Measurements from ENCODE around the gene MTUS2.

MTUS2 gene

DNA sequence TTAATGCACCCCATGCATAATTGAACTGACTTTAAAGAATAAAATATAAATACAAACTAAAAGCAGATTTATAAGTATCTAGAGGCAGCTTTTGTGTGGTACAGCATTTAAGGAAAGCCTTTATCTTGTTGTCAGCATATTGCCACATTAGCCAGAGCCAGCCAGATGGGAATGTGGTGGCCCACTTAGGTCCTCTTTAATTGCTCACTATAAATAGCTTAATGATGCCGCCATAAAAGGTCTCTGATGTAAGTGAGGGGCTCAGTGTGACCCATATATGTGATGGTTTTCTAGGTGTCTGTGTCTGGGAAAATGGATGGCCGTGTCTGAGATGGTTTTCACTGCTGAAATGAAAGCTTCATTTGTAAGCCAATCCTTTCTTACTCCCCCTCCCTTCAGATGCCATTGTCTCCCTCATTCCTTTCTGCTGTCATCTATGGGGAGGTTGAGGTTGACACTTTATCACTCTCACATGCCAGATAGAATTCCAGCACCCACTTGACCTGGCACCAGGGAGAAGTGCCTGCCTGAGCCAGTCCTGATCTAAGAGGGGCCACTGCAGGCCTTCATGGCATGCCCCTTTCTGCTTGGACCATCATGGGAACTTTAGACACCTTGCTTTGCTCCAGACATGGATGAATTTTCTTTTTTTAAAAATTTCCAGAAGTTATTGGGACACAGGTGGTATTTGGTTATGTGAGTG, 135.3 kb downstream of the MTUS2 start:
- Histone ChIP-seq H3K9me3 (ENCODE audit: insufficient read depth, low read depth, low read length) (no peaks in the 10 kb centered on the region), H4K20me1 (ENCODE audit: insufficient read depth, low read length, poor library complexity, severe bottlenecking) (no peaks in the 10 kb centered on the region), H3K4me3 (ENCODE audit: low read length, poor library complexity, severe bottlenecking) (no peak overlapping the region), H2AFZ (ENCODE audit: low read length) (no peak overlapping the region), H3K4me2 (ENCODE audit: low read depth, low read length, poor library complexity, severe bottlenecking) (no peak overlapping the region), H3K9ac (ENCODE audit: low read depth, low read length, poor library complexity, severe bottlenecking) (no peak overlapping the region), H3K27me3 (ENCODE audit: insufficient read depth, low read length, poor library complexity, severe bottlenecking) (no peaks in the 10 kb centered on the region), H3K9me2 (replicated peaks; ENCODE audit: low read depth, low read length) (no peaks in the 10 kb centered on the region), H3K36me3 (ENCODE audit: insufficient read depth, low read length) (no peaks in the 10 kb centered on the region), H3F3A (ENCODE audit: low read depth) (no peaks in the 10 kb centered on the region), H3K4me1 (ENCODE audit: insufficient read depth, low read length, poor library complexity, severe bottlenecking) (no peaks in the 10 kb centered on the region), H3K79me2 (ENCODE audit: insufficient read depth, low read length) (no peaks in the 10 kb centered on the region)
- TF ChIP-seq, protein P1, sequence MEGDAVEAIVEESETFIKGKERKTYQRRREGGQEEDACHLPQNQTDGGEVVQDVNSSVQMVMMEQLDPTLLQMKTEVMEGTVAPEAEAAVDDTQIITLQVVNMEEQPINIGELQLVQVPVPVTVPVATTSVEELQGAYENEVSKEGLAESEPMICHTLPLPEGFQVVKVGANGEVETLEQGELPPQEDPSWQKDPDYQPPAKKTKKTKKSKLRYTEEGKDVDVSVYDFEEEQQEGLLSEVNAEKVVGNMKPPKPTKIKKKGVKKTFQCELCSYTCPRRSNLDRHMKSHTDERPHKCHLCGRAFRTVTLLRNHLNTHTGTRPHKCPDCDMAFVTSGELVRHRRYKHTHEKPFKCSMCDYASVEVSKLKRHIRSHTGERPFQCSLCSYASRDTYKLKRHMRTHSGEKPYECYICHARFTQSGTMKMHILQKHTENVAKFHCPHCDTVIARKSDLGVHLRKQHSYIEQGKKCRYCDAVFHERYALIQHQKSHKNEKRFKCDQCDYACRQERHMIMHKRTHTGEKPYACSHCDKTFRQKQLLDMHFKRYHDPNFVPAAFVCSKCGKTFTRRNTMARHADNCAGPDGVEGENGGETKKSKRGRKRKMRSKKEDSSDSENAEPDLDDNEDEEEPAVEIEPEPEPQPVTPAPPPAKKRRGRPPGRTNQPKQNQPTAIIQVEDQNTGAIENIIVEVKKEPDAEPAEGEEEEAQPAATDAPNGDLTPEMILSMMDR (conservative IDR thresholded peaks at IDR 0.05; ENCODE audit: low read length): no peak
- TF ChIP-seq EZH2phosphoT487 (IDR thresholded peaks at IDR 0.05; ENCODE audit: borderline replicate concordance): no peak

DNA sequence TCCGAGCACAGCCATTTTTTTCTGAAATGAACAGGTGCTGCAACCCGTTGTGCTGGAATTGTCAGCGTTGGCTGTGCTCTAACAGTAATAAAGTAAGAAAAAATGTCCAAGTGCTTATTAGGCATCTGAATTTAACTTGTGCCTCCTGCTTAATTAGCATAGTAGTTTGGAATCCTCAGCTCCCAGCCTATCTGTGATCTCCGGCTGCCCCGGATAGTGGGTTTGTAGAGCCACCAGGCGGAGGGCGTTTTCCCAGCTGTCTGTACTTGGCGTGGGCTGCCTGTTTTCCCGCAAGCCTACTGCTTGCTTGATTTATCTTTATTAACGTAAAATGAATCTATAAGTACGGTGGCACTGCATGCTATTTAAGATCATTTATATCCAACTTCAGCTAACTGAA, 137.9 kb downstream of the MTUS2 start:
- Histone ChIP-seq H3F3A (ENCODE audit: low read depth) (no peaks in the 10 kb centered on the region), H3K36me3 (ENCODE audit: insufficient read depth, low read length) (no peaks in the 10 kb centered on the region), H3K27me3 (ENCODE audit: insufficient read depth, low read length, poor library complexity, severe bottlenecking) (no peaks in the 10 kb centered on the region)

DNA sequence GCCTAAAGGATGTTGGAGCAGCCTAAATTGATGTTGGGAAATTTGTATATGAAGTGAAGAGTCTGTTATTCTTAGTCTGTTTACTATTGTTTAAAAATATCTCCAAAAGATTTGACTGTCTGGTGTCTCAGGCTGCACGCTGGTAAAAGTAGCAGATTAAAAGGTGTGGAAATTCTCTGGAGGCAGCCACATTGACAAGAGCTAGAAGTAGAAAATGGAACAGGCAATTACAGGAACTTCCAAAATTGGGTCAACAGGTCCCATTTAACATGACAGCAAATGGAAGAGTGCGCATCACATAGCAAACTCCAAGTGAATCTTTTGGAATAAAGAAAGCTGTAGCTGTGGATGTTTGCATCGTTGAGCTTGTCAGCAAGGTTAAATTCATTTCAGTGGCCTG, 138.3 kb downstream of the MTUS2 start:
- Histone ChIP-seq H3F3A (ENCODE audit: low read depth) (no peaks in the 10 kb centered on the region), H3K4me3 (ENCODE audit: low read length, poor library complexity, severe bottlenecking) (no peak overlapping the region), H3K27me3 (ENCODE audit: insufficient read depth, low read length, poor library complexity, severe bottlenecking) (no peaks in the 10 kb centered on the region), H3K4me2 (ENCODE audit: low read depth, low read length, poor library complexity, severe bottlenecking) (no peak overlapping the region), H3K79me2 (ENCODE audit: insufficient read depth, low read length) (no peaks in the 10 kb centered on the region), H3K9me3 (ENCODE audit: insufficient read depth, low read depth, low read length) (no peaks in the 10 kb centered on the region), H3K9ac (ENCODE audit: low read depth, low read length, poor library complexity, severe bottlenecking) (no peak overlapping the region), H3K9me2 (replicated peaks; ENCODE audit: low read depth, low read length) (no peaks in the 10 kb centered on the region), H4K20me1 (ENCODE audit: insufficient read depth, low read length, poor library complexity, severe bottlenecking) (no peaks in the 10 kb centered on the region), H3K36me3 (ENCODE audit: insufficient read depth, low read length) (no peaks in the 10 kb centered on the region), H3K4me1 (ENCODE audit: insufficient read depth, low read length, poor library complexity, severe bottlenecking) (no peaks in the 10 kb centered on the region), H2AFZ (ENCODE audit: low read length) (no peak overlapping the region)
- TF ChIP-seq, protein P1 (conservative IDR thresholded peaks at IDR 0.05; ENCODE audit: low read length): no peak

More for the DNA sequence above, 137.9 kb downstream of the MTUS2 start:
- Histone ChIP-seq H4K20me1 (ENCODE audit: insufficient read depth, low read length, poor library complexity, severe bottlenecking) (no peaks in the 10 kb centered on the region), H3K9me3 (ENCODE audit: insufficient read depth, low read depth, low read length) (no peaks in the 10 kb centered on the region), H3K9ac (ENCODE audit: low read depth, low read length, poor library complexity, severe bottlenecking) (no peak overlapping the region), H3K79me2 (ENCODE audit: insufficient read depth, low read length) (no peaks in the 10 kb centered on the region), H3K4me2 (ENCODE audit: low read depth, low read length, poor library complexity, severe bottlenecking) (no peak overlapping the region), H2AFZ (ENCODE audit: low read length) (no peak overlapping the region), H3K4me3 (ENCODE audit: low read length, poor library complexity, severe bottlenecking) (no peak overlapping the region), H3K9me2 (replicated peaks; ENCODE audit: low read depth, low read length) (no peaks in the 10 kb centered on the region), H3K4me1 (ENCODE audit: insufficient read depth, low read length, poor library complexity, severe bottlenecking) (no peaks in the 10 kb centered on the region)
- TF ChIP-seq EZH2phosphoT487 (IDR thresholded peaks at IDR 0.05; ENCODE audit: borderline replicate concordance): no peak
- TF ChIP-seq, protein P1 (conservative IDR thresholded peaks at IDR 0.05; ENCODE audit: low read length): no peak
